Left lung (tissue), 10 donors: ENCODE data around the gene PHC3. TPM values are rescaled to one million over a fixed set of nuclear protein-coding genes. Genes with fewer than 3 reads are reported as not detected.

ENCODE experiments used
- ATAC-seq: fragments of 200-7000 bp; cut with Tn5 transposase; one replicate; pipeline ENCODE4 v1.9.1; 2020; ENCODE audit warnings: moderate library complexity
- DNase-seq, 4 donors: peaks; one replicate each; pipeline ENCODE4 v3.0.0-alpha.2; 2013 to 2020
- H3K27ac ChIP-seq, 2 donors: fragments of 200-600 bp; sonication (generic) in 1 of 2; one replicate each; pipeline versions ENCODE4 v1.5.0 to v1.8.0; 2020 to 2021
- H3K27me3 ChIP-seq, 2 donors: fragments of 200-600 bp; sonication (generic) in 1 of 2; one replicate each; pipeline versions ENCODE4 v1.5.0 to v1.8.0; 2020 to 2021
- H3K36me3 ChIP-seq, 2 donors: fragments of 200-600 bp; sonication (generic) in 1 of 2; one replicate each; pipeline versions ENCODE4 v1.5.0 to v1.8.0; 2020 to 2021
- H3K4me1 ChIP-seq, 2 donors: fragments of 200-600 bp; one replicate each; pipeline ENCODE4 v1.8.0; 2021
- H3K4me3 ChIP-seq, 2 donors: fragments of 200-600 bp; sonication (generic) in 1 of 2; one replicate each; pipeline versions ENCODE4 v1.5.0 to v1.8.0; 2020 to 2021; ENCODE audit warnings: mild to moderate bottlenecking in 1 of 2
- H3K9me3 ChIP-seq, 2 donors: fragments of 200-600 bp; sonication (generic) in 1 of 2; one replicate each; pipeline versions ENCODE4 v1.5.0 to v1.8.0; 2020 to 2021
- intact Hi-C, 2 donors: fragments of 100-400 bp; cut with DNase I; formaldehyde crosslinking; loops; one replicate each; pipeline versions ENCODE4 v1.11.2 to v1.14.2; 2022
- polyA plus RNA-seq, 6 donors: library from polyadenylated mRNA; unstranded; fragments of 120-200 nt; gene quantifications; one replicate each; pipeline ENCODE4 v1.2.1, GENCODE V29; 2013; ENCODE audit not compliant: insufficient read length in 6 of 6
- total RNA-seq, 2 donors: library from RNA; stranded (reverse); fragmentation: NEBNext Ultra II Directional; extraction: Animal tissue kit (Norgen Biotek cat#: 25700); gene quantifications; one replicate each; pipeline ENCODE4 v1.2.1, GENCODE V29; 2021
- TF ChIP-seq, protein P1 (sequence below), 2 donors: fragments of 200-600 bp; sonication (generic) in 1 of 2; IDR thresholded peaks; one replicate each; pipeline versions ENCODE4 v1.5.0 to v1.8.0; 2021; ENCODE audit warnings: antibody characterized with exemption in 2 of 2
- donor health status: DM: no; HTN: yes; CAD: no.
- donor health status: DM: no; HTN: no; CAD: no.

The PHC3 gene
- total and polyA plus RNA-seq, 8 donors, result 35.5 to 66.3 (median 47.1) TPM

DNA sequence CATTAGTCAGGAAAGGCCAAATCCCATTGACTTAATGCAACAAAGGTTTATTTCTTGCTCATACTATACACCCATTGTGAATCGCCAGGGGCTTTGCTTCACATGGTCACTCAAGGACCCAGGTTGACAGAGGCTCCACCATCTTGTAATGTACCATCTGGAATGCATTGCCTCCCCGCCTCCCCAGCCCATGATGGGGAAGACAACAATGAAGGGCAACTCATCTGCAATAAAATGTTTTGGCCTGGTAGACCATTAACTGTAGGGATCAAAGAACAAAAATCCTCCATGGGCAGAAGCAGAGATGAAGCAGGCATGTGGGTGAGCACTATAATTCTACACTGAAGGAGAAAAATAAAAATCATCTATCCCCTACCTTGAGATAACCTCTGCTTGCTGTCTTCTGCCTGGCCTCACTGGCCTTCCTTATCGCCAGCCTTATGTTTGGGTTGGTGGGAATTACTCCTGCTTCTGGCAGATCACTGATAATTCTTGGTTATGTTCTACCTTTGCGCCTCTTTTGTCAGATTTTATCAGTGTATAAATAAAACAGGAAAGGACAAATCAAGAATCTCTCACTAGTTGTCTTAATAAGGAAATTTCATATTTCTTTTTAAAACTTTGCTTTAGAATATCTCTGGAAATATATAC, 106.0 kb downstream of the PHC3 start:
- Histone ChIP-seq H3K4me3 (no peak overlapping the region), H3K36me3 (peaks cover 0 to 13% of the 10 kb centered on the region in 2 donors), H3K27ac (no peak overlapping the region), H3K9me3 (peaks cover 0 to 5% of the 10 kb centered on the region in 2 donors), H3K4me1 (no peaks in the 10 kb centered on the region), H3K27me3 (no peaks in the 10 kb centered on the region)
- no peak for DNase-seq
- TF ChIP-seq, protein P1, sequence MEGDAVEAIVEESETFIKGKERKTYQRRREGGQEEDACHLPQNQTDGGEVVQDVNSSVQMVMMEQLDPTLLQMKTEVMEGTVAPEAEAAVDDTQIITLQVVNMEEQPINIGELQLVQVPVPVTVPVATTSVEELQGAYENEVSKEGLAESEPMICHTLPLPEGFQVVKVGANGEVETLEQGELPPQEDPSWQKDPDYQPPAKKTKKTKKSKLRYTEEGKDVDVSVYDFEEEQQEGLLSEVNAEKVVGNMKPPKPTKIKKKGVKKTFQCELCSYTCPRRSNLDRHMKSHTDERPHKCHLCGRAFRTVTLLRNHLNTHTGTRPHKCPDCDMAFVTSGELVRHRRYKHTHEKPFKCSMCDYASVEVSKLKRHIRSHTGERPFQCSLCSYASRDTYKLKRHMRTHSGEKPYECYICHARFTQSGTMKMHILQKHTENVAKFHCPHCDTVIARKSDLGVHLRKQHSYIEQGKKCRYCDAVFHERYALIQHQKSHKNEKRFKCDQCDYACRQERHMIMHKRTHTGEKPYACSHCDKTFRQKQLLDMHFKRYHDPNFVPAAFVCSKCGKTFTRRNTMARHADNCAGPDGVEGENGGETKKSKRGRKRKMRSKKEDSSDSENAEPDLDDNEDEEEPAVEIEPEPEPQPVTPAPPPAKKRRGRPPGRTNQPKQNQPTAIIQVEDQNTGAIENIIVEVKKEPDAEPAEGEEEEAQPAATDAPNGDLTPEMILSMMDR (IDR thresholded peaks at IDR 0.05), result no peak
- intact Hi-C loops, result no loop called here
- ATAC-seq, result no peak

DNA sequence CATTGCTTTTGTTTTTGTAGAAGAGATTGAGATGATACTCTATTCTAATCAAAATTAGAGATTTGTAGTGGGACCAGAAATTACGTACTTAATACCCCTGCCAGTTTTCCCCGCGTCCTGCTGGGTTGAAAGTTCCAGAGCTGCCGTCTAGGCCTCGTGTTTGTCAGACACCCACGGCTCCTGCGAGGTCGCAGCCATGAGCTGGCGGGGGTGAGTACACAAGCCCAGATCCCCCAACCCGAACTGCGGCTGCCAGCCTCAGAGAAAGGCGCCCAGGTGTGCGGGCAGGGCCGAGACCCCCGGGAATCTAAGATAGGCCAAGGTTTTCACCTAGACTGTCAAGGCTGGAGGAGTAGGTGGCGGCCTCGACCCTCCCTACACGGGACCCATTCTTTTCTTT, 117.4 kb downstream of the PHC3 start:
- no peaks in the 10 kb centered on the region for H3K9me3 ChIP-seq

DNA sequence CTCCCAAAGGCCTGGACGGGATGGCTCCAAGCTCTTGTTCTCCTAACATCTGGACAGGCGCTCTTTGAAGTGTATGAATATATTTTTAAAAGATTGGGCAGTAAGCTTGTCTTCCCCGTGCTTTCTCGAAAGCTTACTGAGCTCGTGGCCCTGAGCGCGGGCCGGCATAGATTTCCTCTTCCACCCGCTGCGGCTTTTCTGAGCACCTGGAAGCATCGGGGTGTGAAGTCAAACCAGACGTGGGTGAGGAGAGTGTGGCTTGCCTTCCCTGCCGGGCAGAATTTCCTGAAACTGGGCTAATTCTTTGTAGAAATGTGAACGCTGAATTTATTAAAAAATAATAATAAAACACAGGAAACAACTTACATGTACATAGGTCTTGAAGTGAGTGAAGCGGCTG, 117.8 kb downstream of the PHC3 start:
- no peak overlapping the region for H3K27ac ChIP-seq
- DNase-seq, result no peak
- no peaks in the 10 kb centered on the region for H3K27me3 ChIP-seq
- H3K4me1 ChIP-seq, result no peaks in the 10 kb centered on the region
- H3K36me3 ChIP-seq, result peaks cover 0 to 16% of the 10 kb centered on the region in 2 donors
- TF ChIP-seq, protein P1 (IDR thresholded peaks at IDR 0.05), result no peak
- ATAC-seq, result no peak
- no peak overlapping the region for H3K4me3 ChIP-seq
- intact Hi-C loops, result no loop called here
- no peaks in the 10 kb centered on the region for H3K9me3 ChIP-seq

More for the DNA sequence above, 117.4 kb downstream of the PHC3 start:
- Histone ChIP-seq H3K27ac (no peak overlapping the region), H3K4me3 (no peak overlapping the region), H3K27me3 (no peaks in the 10 kb centered on the region), H3K36me3 (peaks cover 0 to 16% of the 10 kb centered on the region in 2 donors), H3K4me1 (no peaks in the 10 kb centered on the region)
- DNase-seq, result no peak
- no peak for ATAC-seq
- TF ChIP-seq, protein P1 (IDR thresholded peaks at IDR 0.05), result no peak
- intact Hi-C loops, result no loop called here

DNA sequence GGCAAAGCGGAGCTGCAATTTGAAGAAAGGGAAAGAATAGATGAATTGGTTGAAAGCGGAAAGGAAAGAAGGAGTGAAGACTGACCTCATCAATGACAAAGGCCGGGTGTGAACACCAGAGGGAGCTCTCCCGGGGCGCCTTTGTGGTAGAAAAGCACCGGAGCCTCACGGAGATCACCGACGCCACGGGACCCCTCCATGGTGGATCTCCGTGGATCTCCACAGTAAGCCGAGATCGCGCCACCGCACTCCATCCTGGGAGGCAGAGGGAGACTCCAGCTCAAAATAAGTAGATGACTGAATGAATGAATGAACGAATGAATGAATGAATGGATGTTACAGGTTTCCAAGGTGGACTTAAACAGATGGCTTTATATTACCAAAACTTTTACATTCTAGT, 118.8 kb downstream of the PHC3 start:
- H3K36me3 ChIP-seq, result peaks cover 0 to 16% of the 10 kb centered on the region in 2 donors
- intact Hi-C loops, result no loop called here
- ATAC-seq (no peak), DNase-seq (no peak)
- no peaks in the 10 kb centered on the region for H3K9me3 ChIP-seq
- TF ChIP-seq, protein P1 (IDR thresholded peaks at IDR 0.05), result no peak
- H3K4me3 ChIP-seq, result no peak overlapping the region
- peaks cover 0 to 5% of the 10 kb centered on the region in 2 donors for H3K4me1 ChIP-seq
- H3K27ac ChIP-seq, result no peak overlapping the region
- no peaks in the 10 kb centered on the region for H3K27me3 ChIP-seq

DNA sequence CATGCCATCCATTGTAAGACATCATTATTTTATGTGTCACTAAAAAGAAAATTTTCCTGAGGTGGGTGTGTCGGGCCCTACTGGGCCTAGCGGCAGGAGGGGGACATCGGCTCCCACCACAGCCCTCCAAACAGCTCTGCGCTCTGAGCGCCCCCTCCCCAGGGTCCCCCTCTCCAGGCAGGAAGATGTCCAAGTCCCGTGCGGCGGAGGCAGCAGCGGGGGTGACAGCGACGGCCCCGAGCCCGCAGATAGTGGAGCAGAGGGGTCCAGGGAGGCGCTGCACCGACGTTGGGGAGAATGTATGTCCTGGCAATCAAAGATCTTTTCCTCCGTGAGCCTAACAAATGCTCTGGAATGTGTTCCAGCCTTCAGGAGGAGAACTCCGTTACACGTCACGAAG, 119.5 kb downstream of the PHC3 start:
- intact Hi-C loops, result no loop called here
- H3K9me3 ChIP-seq, result no peaks in the 10 kb centered on the region

More for the DNA sequence above, 119.5 kb downstream of the PHC3 start:
- Histone ChIP-seq H3K4me3 (no peak overlapping the region), H3K27ac (no peak overlapping the region), H3K27me3 (no peaks in the 10 kb centered on the region), H3K36me3 (peaks cover 0 to 16% of the 10 kb centered on the region in 2 donors), H3K4me1 (peaks cover 0 to 5% of the 10 kb centered on the region in 2 donors)
- DNase-seq (peak in 1 of 4 donors; percentile 57), ATAC-seq (no peak)
- TF ChIP-seq, protein P1 (IDR thresholded peaks at IDR 0.05), result no peak
